GM12878 (cell line): ENCODE measurements around the gene RPS6KL1.

Source experiments
- CBX5 ChIP-seq: sonication (generic); IDR thresholded peaks from 2 replicates; pipeline ENCODE4 v1.6.1; 2016; ENCODE audit warnings: low read depth, moderate library complexity, mild to moderate bottlenecking, inconsistent platforms
- TCF7 ChIP-seq: IDR thresholded peaks from 2 replicates; pipeline ENCODE4 v1.6.1; 2014; ENCODE audit warnings: antibody characterized with exemption, borderline replicate concordance
- TF ChIP-seq, protein P1 (sequence below), 3 experiments: IDR thresholded peaks in 2 of 3; conservative IDR thresholded peaks in 1 of 3; 2 replicates each; pipeline ENCODE4 v1.5.1; 2011; ENCODE audit warnings: low read depth in 3 of 3, low read length in 3 of 3, mild to moderate bottlenecking in 3 of 3, control low read depth in 2 of 3, moderate library complexity in 2 of 3, inconsistent platforms in 1 of 3, mixed read lengths in 1 of 3; ENCODE audit not compliant: control insufficient read depth in 2 of 3, insufficient read depth in 1 of 3; ENCODE audit errors: extremely low read depth in 1 of 3

DNA sequence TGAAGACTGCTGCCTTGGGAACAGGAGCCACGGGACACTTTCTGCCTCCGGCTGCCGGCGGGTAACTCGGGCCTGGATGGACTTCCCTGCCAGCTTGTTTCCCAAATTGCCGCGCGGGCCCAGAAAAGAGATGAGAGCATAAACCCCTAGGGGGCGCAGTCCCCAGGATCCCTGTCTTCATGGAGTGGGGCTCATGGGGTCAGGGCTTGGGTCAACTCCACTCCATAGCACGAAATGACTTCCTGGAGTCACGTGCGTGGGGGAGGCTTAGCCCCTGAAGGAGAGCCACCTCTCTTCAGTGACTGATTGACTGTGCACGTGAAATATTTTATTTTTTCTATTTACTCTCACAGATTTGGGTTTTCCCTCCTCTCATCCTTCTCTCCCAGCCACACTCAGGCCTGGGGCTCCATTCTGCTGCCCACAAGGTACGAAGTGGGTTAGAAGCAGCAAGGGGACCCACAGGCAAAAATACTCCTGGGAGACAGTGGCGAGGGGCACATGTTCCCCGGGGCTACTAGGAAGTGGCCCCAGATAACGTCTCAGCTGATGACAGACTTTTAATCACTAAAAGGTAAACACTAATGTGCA lies 22.3 kb upstream of the RPS6KL1 start:
- TF ChIP-seq TCF7 (no peak), CBX5 (no peak)
- TF ChIP-seq, protein P1, sequence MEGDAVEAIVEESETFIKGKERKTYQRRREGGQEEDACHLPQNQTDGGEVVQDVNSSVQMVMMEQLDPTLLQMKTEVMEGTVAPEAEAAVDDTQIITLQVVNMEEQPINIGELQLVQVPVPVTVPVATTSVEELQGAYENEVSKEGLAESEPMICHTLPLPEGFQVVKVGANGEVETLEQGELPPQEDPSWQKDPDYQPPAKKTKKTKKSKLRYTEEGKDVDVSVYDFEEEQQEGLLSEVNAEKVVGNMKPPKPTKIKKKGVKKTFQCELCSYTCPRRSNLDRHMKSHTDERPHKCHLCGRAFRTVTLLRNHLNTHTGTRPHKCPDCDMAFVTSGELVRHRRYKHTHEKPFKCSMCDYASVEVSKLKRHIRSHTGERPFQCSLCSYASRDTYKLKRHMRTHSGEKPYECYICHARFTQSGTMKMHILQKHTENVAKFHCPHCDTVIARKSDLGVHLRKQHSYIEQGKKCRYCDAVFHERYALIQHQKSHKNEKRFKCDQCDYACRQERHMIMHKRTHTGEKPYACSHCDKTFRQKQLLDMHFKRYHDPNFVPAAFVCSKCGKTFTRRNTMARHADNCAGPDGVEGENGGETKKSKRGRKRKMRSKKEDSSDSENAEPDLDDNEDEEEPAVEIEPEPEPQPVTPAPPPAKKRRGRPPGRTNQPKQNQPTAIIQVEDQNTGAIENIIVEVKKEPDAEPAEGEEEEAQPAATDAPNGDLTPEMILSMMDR (IDR thresholded peaks at IDR 0.05 in 2 of 3, conservative IDR thresholded peaks at IDR 0.05 in 1 of 3; ENCODE audit: control insufficient read depth in 2 of 3, extremely low read depth in 1 of 3, insufficient read depth in 1 of 3, low read depth in 3 of 3, low read length in 3 of 3), result peak; percentile 19 to 59 (median 52); a peak in 5 of 6 replicates
